ENCODE results near the gene TRIM29.

The TRIM29 gene

GRCh38 chr11:120116966-120117365 lies 20.9 kb downstream of the TRIM29 start:
- DNase-seq (ENCODE audit: low read depth, low spot score) = no peak
- H3K4me3 ChIP-seq (ENCODE audit: low read depth, low read length) = no peak overlapping the region
- POLR2A ChIA-PET = no interaction called here
- TF ChIP-seq CTCF (IDR thresholded peaks at IDR 0.05; ENCODE audit: insufficient read depth, low read length, missing control alignments) = no peak
- CTCF ChIA-PET = interaction anchor here (3.3 kb wide), 1 partner anchor 9 kb away, joined by 18 read pairs; no protein-coding TSS in a partner anchor

GRCh38 chr11:120115272-120116000 lies 22.5 kb downstream of the TRIM29 start:
- DNase-seq (ENCODE audit: low read depth, low spot score) = no peak
- POLR2A ChIA-PET = no interaction called here
- CTCF ChIA-PET = interaction anchor here (0.6 to 1.5 kb wide), 2 partner anchors 12 to 21 kb away, joined by 3 read pairs; no protein-coding TSS in a partner anchor
- no peak for TF ChIP-seq CTCF (IDR thresholded peaks at IDR 0.05; ENCODE audit: insufficient read depth, low read length, missing control alignments)
- no peak overlapping the region for H3K4me3 ChIP-seq (ENCODE audit: low read depth, low read length)

GRCh38 chr11:120112174-120112796 lies 25.6 kb downstream of the TRIM29 start:
- no peak for TF ChIP-seq CTCF (IDR thresholded peaks at IDR 0.05; ENCODE audit: insufficient read depth, low read length, missing control alignments)
- H3K4me3 ChIP-seq (ENCODE audit: low read depth, low read length) = no peak overlapping the region
- ChIA-PET POLR2A (no interaction called here), CTCF (interaction anchor here (1.4 to 1.8 kb wide), 2 partner anchors 383 to 447 kb away, joined by 5 to 7 read pairs; partner anchors contain the start of gene NECTIN1)
- DNase-seq (ENCODE audit: low read depth, low spot score) = no peak

GRCh38 chr11:120109531-120109930 lies 28.4 kb downstream of the TRIM29 start:
- no peak for TF ChIP-seq CTCF (IDR thresholded peaks at IDR 0.05; ENCODE audit: insufficient read depth, low read length, missing control alignments)
- H3K4me3 ChIP-seq (ENCODE audit: low read depth, low read length) = no peak overlapping the region
- DNase-seq (ENCODE audit: low read depth, low spot score) = no peak
- POLR2A ChIA-PET = no interaction called here
- CTCF ChIA-PET = interaction anchor here (0.6 to 7.5 kb wide), 16 partner anchors 8 to 1078 kb away, joined by 3 to 113 read pairs (median 8); partner anchors contain the start of gene NECTIN1

GRCh38 chr11:120108785-120109168 lies 29.1 kb downstream of the TRIM29 start:
- TF ChIP-seq CTCF (IDR thresholded peaks at IDR 0.05; ENCODE audit: insufficient read depth, low read length, missing control alignments) = no peak
- ChIA-PET POLR2A (interaction anchor here (0.7 kb wide), 1 partner anchor 379 kb away, joined by 5 read pairs; the partner anchor contains the start of gene NECTIN1), CTCF (interaction anchor here (0.6 to 7.5 kb wide), 54 partner anchors 9 to 676 kb away, joined by 3 to 113 read pairs (median 4); partner anchors contain the start of gene NECTIN1)
- DNase-seq (ENCODE audit: low read depth, low spot score) = no peak
- H3K4me3 ChIP-seq (ENCODE audit: low read depth, low read length) = no peak overlapping the region
